GM12875 (cell line): ENCODE measurements around the gene MACF1.
A peak's percentile ranks its signal among the peaks of the same experiment; 100 is the strongest.

Experiments used
- H3K4me3 ChIP-seq: one replicate; pipeline ENCODE4 v1.5.1; 2011; ENCODE audit warnings: low read depth, low read length, control low read depth
- TF ChIP-seq, protein P1 (sequence below): IDR thresholded peaks from 2 replicates; pipeline ENCODE4 v1.5.1; 2011; ENCODE audit warnings: low read depth, mild to moderate bottlenecking, control low read depth, inconsistent platforms, low read length, moderate library complexity, borderline replicate concordance; ENCODE audit not compliant: insufficient read depth

MACF1 gene

GRCh38 chr1:39258146-39258924, 53.8 kb downstream of the MACF1 start:
- no peak overlapping the region for H3K4me3 ChIP-seq
- TF ChIP-seq, protein P1, sequence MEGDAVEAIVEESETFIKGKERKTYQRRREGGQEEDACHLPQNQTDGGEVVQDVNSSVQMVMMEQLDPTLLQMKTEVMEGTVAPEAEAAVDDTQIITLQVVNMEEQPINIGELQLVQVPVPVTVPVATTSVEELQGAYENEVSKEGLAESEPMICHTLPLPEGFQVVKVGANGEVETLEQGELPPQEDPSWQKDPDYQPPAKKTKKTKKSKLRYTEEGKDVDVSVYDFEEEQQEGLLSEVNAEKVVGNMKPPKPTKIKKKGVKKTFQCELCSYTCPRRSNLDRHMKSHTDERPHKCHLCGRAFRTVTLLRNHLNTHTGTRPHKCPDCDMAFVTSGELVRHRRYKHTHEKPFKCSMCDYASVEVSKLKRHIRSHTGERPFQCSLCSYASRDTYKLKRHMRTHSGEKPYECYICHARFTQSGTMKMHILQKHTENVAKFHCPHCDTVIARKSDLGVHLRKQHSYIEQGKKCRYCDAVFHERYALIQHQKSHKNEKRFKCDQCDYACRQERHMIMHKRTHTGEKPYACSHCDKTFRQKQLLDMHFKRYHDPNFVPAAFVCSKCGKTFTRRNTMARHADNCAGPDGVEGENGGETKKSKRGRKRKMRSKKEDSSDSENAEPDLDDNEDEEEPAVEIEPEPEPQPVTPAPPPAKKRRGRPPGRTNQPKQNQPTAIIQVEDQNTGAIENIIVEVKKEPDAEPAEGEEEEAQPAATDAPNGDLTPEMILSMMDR, result peak; percentile 77

GRCh38 chr1:39258925-39259244, 54.4 kb downstream of the MACF1 start:
- no peak overlapping the region for H3K4me3 ChIP-seq
- TF ChIP-seq, protein P1, result no peak

GRCh38 chr1:39261712-39262221, 57.3 kb downstream of the MACF1 start:
- no peak overlapping the region for H3K4me3 ChIP-seq
- TF ChIP-seq, protein P1, result no peak

DNA sequence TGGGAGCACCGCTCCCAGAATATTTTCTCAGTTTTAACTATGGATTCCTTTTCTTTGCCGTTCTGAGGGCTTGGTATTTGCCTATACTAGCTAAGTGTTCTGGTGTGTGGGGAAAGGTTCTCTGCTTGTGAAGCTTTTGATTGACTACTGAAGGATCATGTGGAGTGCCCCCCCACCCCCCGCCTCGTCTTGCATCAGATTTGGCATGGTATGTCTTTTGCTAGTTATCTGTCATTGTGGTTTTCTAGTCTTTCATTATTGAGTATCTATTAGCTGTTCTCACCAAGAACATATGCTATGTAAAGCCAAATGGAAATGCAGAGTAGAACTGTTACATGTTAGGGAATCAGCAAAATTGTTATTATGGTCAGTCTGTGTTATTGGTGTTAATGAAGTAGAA, 58.3 kb downstream of the MACF1 start:
- no peak overlapping the region for H3K4me3 ChIP-seq
- TF ChIP-seq, protein P1, result no peak

- no peak overlapping the region for H3K4me3 ChIP-seq
- TF ChIP-seq, protein P1, result peak; percentile 9; the same call in 1 of the 2 replicates
Observed at GRCh38 chr1:39266269-39266668, 61.8 kb downstream of the MACF1 start.

GRCh38 chr1:39266792-39267191, 62.3 kb downstream of the MACF1 start:
- TF ChIP-seq, protein P1, result no peak

GRCh38 chr1:39268112-39268581, 63.7 kb downstream of the MACF1 start:
- TF ChIP-seq, protein P1, result no peak
- peak overlapping the region; percentile 28 for H3K4me3 ChIP-seq

More at GRCh38 chr1:39266792-39267191, 62.3 kb downstream of the MACF1 start:
- H3K4me3 ChIP-seq, result no peak overlapping the region
